Stimulated activated CD8-positive, alpha-beta memory T cell treated with anti-CD3 and anti-CD28 coated beads, Interleukin-15, amount 100 ng/mL, for 48 hours (primary cell): ENCODE measurements around the gene HS3ST6.
A peak's percentile ranks its signal among the peaks of the same experiment; 100 is the strongest.
"Not testable (repeated sequence)": the region's sequence is repeated elsewhere in the genome, so short reads cannot be mapped to it uniquely, and the experiment has no call there.

Experiments used
- DNase-seq, 2 donors: peaks; one replicate each; pipeline ENCODE4 v3.0.0-alpha.2; 2020; ENCODE audit warnings: low read depth in 2 of 2

The HS3ST6 gene

GRCh38 chr16:1918351-1919326 is at the start of gene HS3ST6:
TSS of gene HS3ST6 (minus strand) at chr16:1918415. CDS start at chr16:1918323, 92 bp downstream.
- no peak for DNase-seq

GRCh38 chr16:1966460-1966859 is 48.2 kb upstream of the HS3ST6 start, which contains the start of gene RNF151:
TSS of gene RNF151 (plus strand) at chr16:1966856. CDS start at chr16:1966882, 26 bp downstream.
- DNase-seq: no peak

- no peak for DNase-seq
These were observed 47.3 kb upstream of the HS3ST6 start for GRCh38 chr16:1965396-1966001.

GRCh38 chr16:1964506-1965395 is 46.5 kb upstream of the HS3ST6 start, which contains the start of gene RPS2:
TSS of gene RPS2 (minus strand) at chr16:1964826. CDS start at chr16:1964625, 201 bp downstream.
- DNase-seq: peak; percentile 95 to 97

- no peak for DNase-seq
These were observed 45.7 kb upstream of the HS3ST6 start for GRCh38 chr16:1963806-1964505.

GRCh38 chr16:1962161-1963153 is 44.2 kb upstream of the HS3ST6 start:
- not testable (repeated sequence) for DNase-seq

- DNase-seq: no peak
These were observed 43.4 kb upstream of the HS3ST6 start for GRCh38 chr16:1961651-1962067.

- no peak for DNase-seq
These were observed 42.7 kb upstream of the HS3ST6 start for GRCh38 chr16:1960665-1961630.

- DNase-seq: peak; percentile 89 to 90
These were observed 41.2 kb upstream of the HS3ST6 start, which contains the start of gene NDUFB10 for GRCh38 chr16:1959269-1960039. TSS of gene NDUFB10 (plus strand) at chr16:1959538. CDS start at chr16:1959625, 87 bp downstream.

- no peak for DNase-seq
These were observed 40.6 kb upstream of the HS3ST6 start for GRCh38 chr16:1958715-1959268.

- DNase-seq: not testable (repeated sequence)
These were observed 39.9 kb upstream of the HS3ST6 start for GRCh38 chr16:1958143-1958491.

- not testable (repeated sequence) for DNase-seq
These were observed 39.4 kb upstream of the HS3ST6 start for GRCh38 chr16:1957434-1958142.

GRCh38 chr16:1953734-1954133 is 35.5 kb upstream of the HS3ST6 start:
- no peak for DNase-seq

- no peak for DNase-seq
These were observed 32.3 kb upstream of the HS3ST6 start for GRCh38 chr16:1950559-1950958.

GRCh38 chr16:1950047-1950446 is 31.8 kb upstream of the HS3ST6 start:
- no peak for DNase-seq

GRCh38 chr16:1949507-1949906 is 31.3 kb upstream of the HS3ST6 start:
- DNase-seq: no peak

GRCh38 chr16:1947369-1947670 is 29.1 kb upstream of the HS3ST6 start:
- DNase-seq: no peak
